ENCODE results near the gene TMF1. TPM values are rescaled to one million over a fixed set of nuclear protein-coding genes. Genes with fewer than 3 reads are reported as not detected.

TMF1 gene, protein sequence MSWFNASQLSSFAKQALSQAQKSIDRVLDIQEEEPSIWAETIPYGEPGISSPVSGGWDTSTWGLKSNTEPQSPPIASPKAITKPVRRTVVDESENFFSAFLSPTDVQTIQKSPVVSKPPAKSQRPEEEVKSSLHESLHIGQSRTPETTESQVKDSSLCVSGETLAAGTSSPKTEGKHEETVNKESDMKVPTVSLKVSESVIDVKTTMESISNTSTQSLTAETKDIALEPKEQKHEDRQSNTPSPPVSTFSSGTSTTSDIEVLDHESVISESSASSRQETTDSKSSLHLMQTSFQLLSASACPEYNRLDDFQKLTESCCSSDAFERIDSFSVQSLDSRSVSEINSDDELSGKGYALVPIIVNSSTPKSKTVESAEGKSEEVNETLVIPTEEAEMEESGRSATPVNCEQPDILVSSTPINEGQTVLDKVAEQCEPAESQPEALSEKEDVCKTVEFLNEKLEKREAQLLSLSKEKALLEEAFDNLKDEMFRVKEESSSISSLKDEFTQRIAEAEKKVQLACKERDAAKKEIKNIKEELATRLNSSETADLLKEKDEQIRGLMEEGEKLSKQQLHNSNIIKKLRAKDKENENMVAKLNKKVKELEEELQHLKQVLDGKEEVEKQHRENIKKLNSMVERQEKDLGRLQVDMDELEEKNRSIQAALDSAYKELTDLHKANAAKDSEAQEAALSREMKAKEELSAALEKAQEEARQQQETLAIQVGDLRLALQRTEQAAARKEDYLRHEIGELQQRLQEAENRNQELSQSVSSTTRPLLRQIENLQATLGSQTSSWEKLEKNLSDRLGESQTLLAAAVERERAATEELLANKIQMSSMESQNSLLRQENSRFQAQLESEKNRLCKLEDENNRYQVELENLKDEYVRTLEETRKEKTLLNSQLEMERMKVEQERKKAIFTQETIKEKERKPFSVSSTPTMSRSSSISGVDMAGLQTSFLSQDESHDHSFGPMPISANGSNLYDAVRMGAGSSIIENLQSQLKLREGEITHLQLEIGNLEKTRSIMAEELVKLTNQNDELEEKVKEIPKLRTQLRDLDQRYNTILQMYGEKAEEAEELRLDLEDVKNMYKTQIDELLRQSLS
- 43.0 and 43.1 TPM in 2 replicates for total RNA-seq

GRCh38 chr3:69051756-69052471, at the start of gene TMF1:
TMF1 (minus strand) TSS chr3:69052333; CDS start chr3:69052086, 247 bp downstream.
- Mint-ChIP-seq H3K4me3 (peak within 1 kb of the TSS; percentile 97), H3K27ac (peak within 1 kb of the TSS; percentile 96), H3K4me1 (ENCODE audit: low read depth) (peaks cover 56% of the 10 kb centered on the region), H3K27me3 (ENCODE audit: insufficient read depth) (peaks cover 1% of the 10 kb centered on the region), H3K36me3 (ENCODE audit: low read depth) (peaks cover 27% of the 10 kb centered on the region), H3K9me3 (no peaks in the 10 kb centered on the region)
- DNase-seq (ENCODE audit: low spot score): peak; percentile 96
- intact Hi-C loops (cut with micrococcal nuclease): loop anchor here (1.0 to 2.0 kb wide), 5 partner anchors 19 to 275 kb away; partner anchors contain the start of gene EOGT

- DNase-seq (ENCODE audit: low spot score): no peak
- H3K9me3 Mint-ChIP-seq: no peaks in the 10 kb centered on the region
- H3K36me3 Mint-ChIP-seq (ENCODE audit: low read depth): peaks cover 63% of the 10 kb centered on the region
- H3K27ac Mint-ChIP-seq: peak overlapping the region; percentile 79
- no peak overlapping the region for H3K4me3 Mint-ChIP-seq
- intact Hi-C loops (cut with micrococcal nuclease): no loop called here
- H3K27me3 Mint-ChIP-seq (ENCODE audit: insufficient read depth): no peaks in the 10 kb centered on the region
- peaks cover 71% of the 10 kb centered on the region for H3K4me1 Mint-ChIP-seq (ENCODE audit: low read depth)
Measured at GRCh38 chr3:69099576-69099975, 47.4 kb upstream of the TMF1 start.

- intact Hi-C loops (cut with micrococcal nuclease): no loop called here
- Mint-ChIP-seq H3K9me3 (no peaks in the 10 kb centered on the region), H3K36me3 (ENCODE audit: low read depth) (peaks cover 48% of the 10 kb centered on the region), H3K27ac (peak overlapping the region; percentile 74), H3K4me3 (peak overlapping the region; percentile 33), H3K27me3 (ENCODE audit: insufficient read depth) (no peaks in the 10 kb centered on the region), H3K4me1 (ENCODE audit: low read depth) (peaks cover 73% of the 10 kb centered on the region)
- no peak for DNase-seq (ENCODE audit: low spot score)
Measured at GRCh38 chr3:69097407-69098086, 45.4 kb upstream of the TMF1 start.

DNA sequence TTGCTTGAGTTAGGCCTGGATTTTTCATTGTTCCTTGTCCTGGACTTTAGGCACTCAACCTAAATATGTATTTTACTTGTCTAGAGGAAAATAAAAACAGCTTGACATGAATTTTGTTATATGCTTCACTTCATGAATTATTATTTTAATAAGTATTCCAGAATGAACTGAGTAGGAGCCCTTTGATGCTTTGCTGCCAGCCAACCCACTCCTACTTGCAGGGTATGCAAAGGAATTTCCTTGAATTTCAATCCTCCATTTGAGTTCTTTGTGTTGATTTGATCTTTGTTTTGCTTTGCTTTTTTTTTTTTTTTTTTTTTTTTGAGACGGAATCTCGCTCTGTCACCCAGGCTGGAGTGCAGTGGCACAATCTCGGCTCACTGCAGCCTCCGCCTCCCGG, 44.2 kb upstream of the TMF1 start:
- Mint-ChIP-seq H3K4me1 (ENCODE audit: low read depth) (peaks cover 77% of the 10 kb centered on the region), H3K27me3 (ENCODE audit: insufficient read depth) (no peaks in the 10 kb centered on the region), H3K27ac (peak overlapping the region; percentile 88), H3K36me3 (ENCODE audit: low read depth) (peaks cover 46% of the 10 kb centered on the region), H3K4me3 (peak overlapping the region; percentile 78), H3K9me3 (no peaks in the 10 kb centered on the region)
- no peak for DNase-seq (ENCODE audit: low spot score)
- intact Hi-C loops (cut with micrococcal nuclease): no loop called here

DNA sequence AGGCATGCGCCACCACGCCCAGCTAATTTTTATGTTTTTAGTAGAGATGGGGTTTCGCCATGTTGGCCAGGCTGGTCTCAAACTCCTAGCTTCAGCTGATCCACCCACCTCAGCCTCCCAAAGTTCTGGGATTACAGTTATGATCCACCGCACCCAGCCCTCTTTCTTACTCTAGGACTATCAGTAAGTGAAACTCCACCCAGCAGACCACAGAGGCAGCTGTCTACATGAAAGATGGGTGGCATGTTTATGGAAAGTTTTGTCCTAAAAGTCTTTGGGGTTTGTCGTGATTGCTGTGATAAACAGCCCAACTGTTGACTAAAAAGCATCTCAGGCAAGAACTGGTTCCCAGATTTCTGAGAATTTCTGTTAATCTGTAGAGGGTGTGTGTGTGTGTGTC, 43.5 kb upstream of the TMF1 start:
- H3K27ac Mint-ChIP-seq: peak overlapping the region; percentile 88
- H3K27me3 Mint-ChIP-seq (ENCODE audit: insufficient read depth): no peaks in the 10 kb centered on the region
- peak overlapping the region; percentile 78 for H3K4me3 Mint-ChIP-seq
- no peak for DNase-seq (ENCODE audit: low spot score)
- no peaks in the 10 kb centered on the region for H3K9me3 Mint-ChIP-seq
- peaks cover 81% of the 10 kb centered on the region for H3K4me1 Mint-ChIP-seq (ENCODE audit: low read depth)
- H3K36me3 Mint-ChIP-seq (ENCODE audit: low read depth): peaks cover 49% of the 10 kb centered on the region
- intact Hi-C loops (cut with micrococcal nuclease): loop anchor here (1.0 to 2.0 kb wide), 6 partner anchors 10 to 340 kb away; partner anchors contain the start of genes EOGT, TMF1 and UBA3

DNA sequence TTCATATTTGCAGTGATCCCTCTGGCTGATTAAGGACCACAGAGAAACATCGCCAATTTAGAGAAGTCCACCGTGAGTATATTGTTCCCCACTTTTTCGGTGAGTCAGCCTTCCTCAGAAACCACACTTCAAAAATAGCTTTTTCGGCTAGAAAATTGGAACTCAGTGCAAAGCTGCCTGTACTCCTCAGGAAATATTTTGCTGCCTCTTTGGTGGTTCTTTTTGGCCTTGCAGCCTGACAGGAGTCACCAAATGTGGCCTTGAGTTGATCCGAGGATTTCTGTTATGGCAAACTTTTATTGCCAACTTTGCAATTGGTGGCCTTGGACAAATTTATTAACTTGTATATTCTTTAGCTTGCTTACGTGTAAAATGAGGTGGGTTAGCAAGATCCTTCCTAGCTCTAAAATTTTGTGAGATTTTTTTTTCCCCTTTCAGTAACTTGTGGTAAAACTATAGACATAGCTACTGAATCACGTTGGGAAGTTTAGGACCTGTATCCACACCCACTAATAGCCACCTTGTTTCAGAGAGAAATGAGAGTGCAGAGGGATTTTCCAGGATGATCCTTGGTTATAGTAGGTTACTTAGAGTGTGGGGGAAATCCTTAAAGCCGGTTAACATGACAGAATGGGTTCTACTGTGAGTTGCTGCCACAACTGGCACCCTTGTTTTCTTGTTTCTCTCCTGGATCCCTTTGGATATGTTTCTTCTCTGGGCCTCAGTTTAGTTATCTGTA, 42.5 kb upstream of the TMF1 start:
- Mint-ChIP-seq H3K4me1 (ENCODE audit: low read depth) (peaks cover 81% of the 10 kb centered on the region), H3K27me3 (ENCODE audit: insufficient read depth) (no peaks in the 10 kb centered on the region), H3K27ac (peak overlapping the region; percentile 98), H3K4me3 (peak overlapping the region; percentile 84), H3K9me3 (no peaks in the 10 kb centered on the region), H3K36me3 (ENCODE audit: low read depth) (peaks cover 52% of the 10 kb centered on the region)
- intact Hi-C loops (cut with micrococcal nuclease): loop anchor here (1.0 to 2.0 kb wide), 6 partner anchors 11 to 341 kb away; partner anchors contain the start of genes EOGT, TMF1 and UBA3
- no peak for DNase-seq (ENCODE audit: low spot score)

- Mint-ChIP-seq H3K27ac (peak overlapping the region; percentile 98), H3K27me3 (ENCODE audit: insufficient read depth) (no peaks in the 10 kb centered on the region), H3K4me3 (peak overlapping the region; percentile 84), H3K9me3 (no peaks in the 10 kb centered on the region), H3K36me3 (ENCODE audit: low read depth) (peaks cover 49% of the 10 kb centered on the region), H3K4me1 (ENCODE audit: low read depth) (peaks cover 83% of the 10 kb centered on the region)
- no peak for DNase-seq (ENCODE audit: low spot score)
- intact Hi-C loops (cut with micrococcal nuclease): loop anchor here (1.0 kb wide), 2 partner anchors 8 to 33 kb away; partner anchors contain the start of gene ARL6IP5
Measured at GRCh38 chr3:69092030-69092516, 39.9 kb upstream of the TMF1 start.

- no peak for DNase-seq (ENCODE audit: low spot score)
- Mint-ChIP-seq H3K27me3 (ENCODE audit: insufficient read depth) (no peaks in the 10 kb centered on the region), H3K36me3 (ENCODE audit: low read depth) (peaks cover 49% of the 10 kb centered on the region), H3K4me1 (ENCODE audit: low read depth) (peaks cover 80% of the 10 kb centered on the region), H3K9me3 (no peaks in the 10 kb centered on the region), H3K4me3 (peak overlapping the region; percentile 84), H3K27ac (peak overlapping the region; percentile 98)
- intact Hi-C loops (cut with micrococcal nuclease): loop anchor here (1.0 kb wide), 2 partner anchors 7 to 32 kb away; partner anchors contain the start of gene ARL6IP5
Measured at GRCh38 chr3:69091389-69092029, 39.4 kb upstream of the TMF1 start.

- H3K27ac Mint-ChIP-seq: peak overlapping the region; percentile 91
- no peak for DNase-seq (ENCODE audit: low spot score)
- H3K27me3 Mint-ChIP-seq (ENCODE audit: insufficient read depth): no peaks in the 10 kb centered on the region
- no peaks in the 10 kb centered on the region for H3K9me3 Mint-ChIP-seq
- H3K36me3 Mint-ChIP-seq (ENCODE audit: low read depth): peaks cover 52% of the 10 kb centered on the region
- intact Hi-C loops (cut with micrococcal nuclease): no loop called here
- peaks cover 68% of the 10 kb centered on the region for H3K4me1 Mint-ChIP-seq (ENCODE audit: low read depth)
- H3K4me3 Mint-ChIP-seq: peak overlapping the region; percentile 75
Measured at GRCh38 chr3:69090021-69090420, 37.9 kb upstream of the TMF1 start.

DNA sequence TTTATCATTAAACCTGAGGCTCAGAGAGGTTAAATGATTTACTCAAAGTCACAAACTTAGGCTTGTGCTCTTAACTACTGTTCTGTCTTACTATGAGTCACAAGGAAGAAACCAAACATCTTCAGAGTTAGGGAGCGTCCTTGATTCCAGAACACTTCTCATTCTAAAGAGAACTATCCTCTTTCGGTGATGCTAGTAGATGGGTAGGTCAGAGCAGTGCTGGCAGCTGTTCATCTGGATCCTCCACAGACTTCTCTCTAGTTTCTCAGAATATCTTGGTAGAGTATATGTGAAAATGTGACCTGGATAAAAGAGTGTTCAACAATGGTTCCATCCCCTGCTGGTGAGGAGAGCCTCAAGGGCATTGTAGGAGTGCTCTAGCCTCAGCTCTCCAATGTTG, 35.9 kb upstream of the TMF1 start:
- peak overlapping the region; percentile 92 for H3K27ac Mint-ChIP-seq
- H3K27me3 Mint-ChIP-seq (ENCODE audit: insufficient read depth): no peaks in the 10 kb centered on the region
- peaks cover 47% of the 10 kb centered on the region for H3K36me3 Mint-ChIP-seq (ENCODE audit: low read depth)
- DNase-seq (ENCODE audit: low spot score): no peak
- peak overlapping the region; percentile 98 for H3K4me3 Mint-ChIP-seq
- no peaks in the 10 kb centered on the region for H3K9me3 Mint-ChIP-seq
- intact Hi-C loops (cut with micrococcal nuclease): loop anchor here (10.0 kb wide), 1 partner anchor 1997 kb away; no protein-coding TSS in a partner anchor
- H3K4me1 Mint-ChIP-seq (ENCODE audit: low read depth): peaks cover 67% of the 10 kb centered on the region
